ENCODE data around the gene HDAC2. TPM values are rescaled to one million over a fixed set of nuclear protein-coding genes. Genes with fewer than 3 reads are reported as not detected.

The HDAC2 gene
- total and polyA plus RNA-seq, 2 of the 13 experiments (the other 11 are each of a cell fraction or from before 2014, with no cell fraction given) = 99.6 to 114 TPM

DNA sequence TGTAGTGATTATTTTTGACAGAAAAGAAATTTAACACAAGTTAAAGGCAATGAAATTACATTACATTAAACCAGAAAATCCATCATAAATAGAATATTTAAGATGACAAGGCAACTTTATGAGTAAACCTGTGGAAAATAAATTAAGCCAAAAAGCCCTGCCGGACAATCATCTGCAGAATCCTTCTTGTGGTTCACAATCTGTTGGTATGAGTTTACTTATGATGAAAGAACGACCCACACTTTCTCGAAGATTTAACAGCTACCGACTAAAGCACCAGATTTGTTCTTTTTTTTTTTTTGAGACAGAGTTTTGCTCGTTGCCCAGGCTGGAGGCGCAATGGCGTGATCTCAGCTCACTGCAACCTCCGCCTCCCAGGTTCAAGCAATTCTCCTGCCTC, 21.4 kb downstream of the HDAC2 start:
- H3K4me2 ChIP-seq (ENCODE audit: low read depth, low read length) = no peak overlapping the region
- H4K20me1 ChIP-seq (ENCODE audit: insufficient read depth, low read length) = no peaks in the 10 kb centered on the region
- FAIRE-seq (no peak), ATAC-seq (no peak), DNase-seq (ENCODE audit: low spot score) (no peak)
- H3K27ac ChIP-seq (ENCODE audit: extremely low read length, insufficient read depth, low read length) = no peak overlapping the region
- in situ Hi-C loops (cut with HindIII; ENCODE audit: extremely low pct_ligation_motif_present, low pct_unique_long_range_greater_than_20kb) = no loop called here
- intact Hi-C loops (cut with micrococcal nuclease; ENCODE audit: unreplicated experiment) = no loop called here
- no TSS peak for BruUV-seq (replicated peaks)
- no peak overlapping the region for H3K9ac ChIP-seq (ENCODE audit: insufficient read depth, low read depth, low read length)
- H3K79me2 ChIP-seq (ENCODE audit: insufficient read depth, low read length) = no peaks in the 10 kb centered on the region
- no peaks in the 10 kb centered on the region for H3K27me3 ChIP-seq (ENCODE audit: control insufficient read depth in 1 of 2, insufficient read depth in 2 of 2, low read length in 2 of 2)
- no peak overlapping the region for H3K4me3 ChIP-seq (replicated peaks in 1 of 3; ENCODE audit: insufficient read depth in 1 of 3, low read depth in 2 of 3, low read length in 3 of 3)
- H2AFZ ChIP-seq (ENCODE audit: low read length) = no peak overlapping the region
- H3K4me1 ChIP-seq (ENCODE audit: insufficient read depth, low read length) = no peaks in the 10 kb centered on the region
- no peaks in the 10 kb centered on the region for H3K9me3 ChIP-seq (ENCODE audit: low read length)
- CTCF ChIA-PET (ENCODE audit: low intra/inter-chr PET ratio, low total read pairs) = no interaction called here
- POLR2A ChIA-PET = no interaction called here
- 97% methylated on average over 8 of the region's 8 CpGs for WGBS (ENCODE audit: low lambda C conversion rate)
- H3K36me3 ChIP-seq (replicated peaks in 1 of 2; ENCODE audit: control insufficient read depth in 1 of 2, insufficient read depth in 2 of 2, low read length in 2 of 2) = peaks cover 3 to 70% of the 10 kb centered on the region in 2 experiments; a peak in 4 of 5 replicates
- TF ChIP-seq CHCHD3 (CRISPR knock-in tag; IDR thresholded peaks at IDR 0.05) (no peak), KMT2A (CRISPR knock-in tag; IDR thresholded peaks at IDR 0.05) (no peak), CCAR2 (optimal IDR thresholded peaks at IDR 0.05; ENCODE audit: low read depth, low read length) (no peak), ZNF850 (CRISPR knock-in tag; conservative IDR thresholded peaks at IDR 0.05) (no peak), MAZ (IDR thresholded peaks at IDR 0.05; ENCODE audit: borderline replicate concordance, low read depth, low read length) (no peak), MAZ (CRISPR knock-in tag; IDR thresholded peaks at IDR 0.05; ENCODE audit: low read depth) (no peak)
- TF ChIP-seq, protein P1, sequence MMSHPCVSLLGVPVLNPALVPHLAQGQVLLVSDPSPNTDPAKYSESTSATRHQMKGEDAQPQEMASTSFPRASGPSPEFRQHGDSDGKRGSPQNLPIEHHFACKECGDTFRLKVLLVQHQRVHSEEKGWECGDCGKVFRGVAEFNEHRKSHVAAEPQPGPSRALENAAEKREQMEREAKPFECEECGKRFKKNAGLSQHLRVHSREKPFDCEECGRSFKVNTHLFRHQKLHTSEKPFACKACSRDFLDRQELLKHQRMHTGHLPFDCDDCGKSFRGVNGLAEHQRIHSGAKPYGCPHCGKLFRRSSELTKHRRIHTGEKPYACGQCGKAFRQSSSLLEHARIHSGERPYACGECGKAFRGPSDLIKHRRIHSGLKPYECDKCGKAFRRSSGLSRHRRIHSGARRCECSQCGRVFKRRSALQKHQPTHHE (CRISPR knock-in tag; IDR thresholded peaks at IDR 0.05; ENCODE audit: borderline replicate concordance) = no peak
- TF ChIP-seq, protein P2, sequence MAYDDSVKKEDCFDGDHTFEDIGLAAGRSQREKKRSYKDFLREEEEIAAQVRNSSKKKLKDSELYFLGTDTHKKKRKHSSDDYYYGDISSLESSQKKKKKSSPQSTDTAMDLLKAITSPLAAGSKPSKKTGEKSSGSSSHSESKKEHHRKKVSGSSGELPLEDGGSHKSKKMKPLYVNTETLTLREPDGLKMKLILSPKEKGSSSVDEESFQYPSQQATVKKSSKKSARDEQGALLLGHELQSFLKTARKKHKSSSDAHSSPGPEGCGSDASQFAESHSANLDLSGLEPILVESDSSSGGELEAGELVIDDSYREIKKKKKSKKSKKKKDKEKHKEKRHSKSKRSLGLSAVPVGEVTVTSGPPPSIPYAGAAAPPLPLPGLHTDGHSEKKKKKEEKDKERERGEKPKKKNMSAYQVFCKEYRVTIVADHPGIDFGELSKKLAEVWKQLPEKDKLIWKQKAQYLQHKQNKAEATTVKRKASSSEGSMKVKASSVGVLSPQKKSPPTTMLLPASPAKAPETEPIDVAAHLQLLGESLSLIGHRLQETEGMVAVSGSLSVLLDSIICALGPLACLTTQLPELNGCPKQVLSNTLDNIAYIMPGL (CRISPR knock-in tag; IDR thresholded peaks at IDR 0.05; ENCODE audit: borderline replicate concordance in 1 of 2, low read depth in 1 of 2) = no peak
